GM23248 (cell line): Measurements from ENCODE around the gene DNAH8. TPM values are rescaled to one million over a fixed set of nuclear protein-coding genes. Genes with fewer than 3 reads are reported as not detected.

Experiments
- DNase-seq: peaks from one replicate; pipeline ENCODE4 v3.0.0-alpha.2; 2015
- H2AFZ ChIP-seq: fragments of 200-600 bp; sonication (generic); 2 replicates; pipeline ENCODE4 v1.6.1; 2016; ENCODE audit warnings: antibody characterized with exemption
- H3F3A ChIP-seq: fragments of 200-600 bp; sonication (generic); 2 replicates; pipeline ENCODE4 v1.6.1; 2016; ENCODE audit warnings: mild to moderate bottlenecking, antibody characterized with exemption, mixed run types; ENCODE audit not compliant: insufficient read depth
- H3K27ac ChIP-seq: fragments of 200-600 bp; sonication (generic); 2 replicates; pipeline ENCODE4 v1.5.1; 2016; ENCODE audit warnings: mild to moderate bottlenecking
- H3K27me3 ChIP-seq: fragments of 200-600 bp; sonication (generic); replicated peaks from 2 replicates; pipeline ENCODE4 v1.6.1; 2016; ENCODE audit warnings: mild to moderate bottlenecking; ENCODE audit not compliant: insufficient read depth
- H3K36me3 ChIP-seq: fragments of 200-600 bp; sonication (generic); 2 replicates; pipeline ENCODE4 v1.6.1; 2016; ENCODE audit warnings: low read depth, mild to moderate bottlenecking
- H3K4me1 ChIP-seq: fragments of 200-600 bp; sonication (generic); 2 replicates; pipeline ENCODE4 v1.6.1; 2016; ENCODE audit warnings: mild to moderate bottlenecking; ENCODE audit not compliant: insufficient read depth
- H3K4me2 ChIP-seq: fragments of 200-600 bp; sonication (generic); one replicate; pipeline ENCODE4 v1.6.1; 2016; ENCODE audit warnings: mild to moderate bottlenecking; ENCODE audit not compliant: unreplicated experiment
- H3K4me3 ChIP-seq: fragments of 200-600 bp; sonication (generic); 2 replicates; pipeline ENCODE4 v1.5.1; 2016; ENCODE audit warnings: mild to moderate bottlenecking
- H3K79me2 ChIP-seq: fragments of 200-600 bp; sonication (generic); 2 replicates; pipeline ENCODE4 v1.6.1; 2016; ENCODE audit warnings: mild to moderate bottlenecking; ENCODE audit not compliant: insufficient read depth
- H3K9ac ChIP-seq: fragments of 200-600 bp; sonication (generic); 2 replicates; pipeline ENCODE4 v1.6.1; 2016; ENCODE audit warnings: mild to moderate bottlenecking
- H3K9me2 ChIP-seq: fragments of 200-600 bp; sonication (generic); 2 replicates; pipeline ENCODE4 v1.6.1; 2016; ENCODE audit warnings: mixed run types, mild to moderate bottlenecking, moderate library complexity; ENCODE audit not compliant: insufficient read depth
- H3K9me3 ChIP-seq: fragments of 200-600 bp; sonication (generic); one replicate; pipeline ENCODE4 v1.6.1; 2017; ENCODE audit warnings: low read depth
- H4K20me1 ChIP-seq: fragments of 200-600 bp; sonication (generic); 2 replicates; pipeline ENCODE4 v1.6.0; 2016; ENCODE audit not compliant: insufficient read depth
- EZH2 ChIP-seq: fragments of 200-600 bp; sonication (generic); IDR thresholded peaks from 2 replicates; pipeline ENCODE4 v1.6.1; 2018; ENCODE audit warnings: antibody characterized with exemption, mild to moderate bottlenecking; ENCODE audit not compliant: insufficient read depth, poor library complexity, severe bottlenecking
- EZH2phosphoT487 ChIP-seq: fragments of 200-600 bp; sonication (generic); IDR thresholded peaks from 2 replicates; pipeline ENCODE4 v1.6.1; 2018; ENCODE audit warnings: antibody characterized with exemption, moderate library complexity, mild to moderate bottlenecking, low read depth; ENCODE audit not compliant: insufficient read depth
- WGBS, 2 experiments: methylation state at CpG; one replicate each; pipeline ENCODE4 v1.1.6; 2015 to 2017; ENCODE audit warnings: low lambda C conversion rate in 2 of 2, low coverage in 1 of 2; ENCODE audit errors: missing lambda C conversion rate in 2 of 2; 5-methylcytosine and 5-hydroxymethylcytosine counted together
- in situ Hi-C: fragments of 300-500 bp; cut with MboI; formaldehyde crosslinking; loops from 2 replicates; pipeline ENCODE4 v1.15.0; 2020
- polyA plus RNA-seq: library from polyadenylated mRNA; unstranded; fragments of >200 nt; fragmentation: Nextera tagmentation; extraction: Ambion mirVana; gene quantifications from 2 replicates; pipeline ENCODE4 v1.2.1, GENCODE V29; 2016
- total RNA-seq: library from RNA; depleted of rRNA; stranded (reverse); fragments of >200 nt; shearing (Covaris generic); gene quantifications from 2 replicates; pipeline ENCODE4 v1.2.3, GENCODE V29; 2014

DNAH8 gene
- total and polyA plus RNA-seq, 2 experiments from 2014 or later = not detected

DNA sequence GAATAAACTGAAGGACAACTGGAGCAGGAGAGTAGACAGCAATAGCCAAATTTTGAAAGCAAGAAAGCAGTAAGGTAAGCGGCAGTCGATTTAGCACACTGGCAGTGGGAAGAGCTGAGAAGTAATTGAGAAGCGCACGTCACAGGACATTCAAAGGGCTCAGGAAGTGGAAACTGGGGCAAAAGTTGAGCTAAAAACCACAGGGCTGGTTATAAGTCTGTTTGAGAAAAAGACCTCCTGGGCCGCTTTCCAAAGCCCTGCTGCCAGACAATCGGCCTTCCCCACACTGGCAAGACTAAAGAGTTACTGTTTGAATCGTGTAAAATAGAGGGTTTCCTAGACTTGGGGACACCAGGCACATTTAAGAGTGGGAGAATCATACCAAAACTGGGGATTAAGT, 161.4 kb downstream of the DNAH8 start:
- no peak overlapping the region for H2AFZ ChIP-seq
- no peaks in the 10 kb centered on the region for H4K20me1 ChIP-seq
- WGBS, 2 experiments = 60 to 67% methylated on average over 7 of the region's 7 CpGs
- no peaks in the 10 kb centered on the region for H3K4me1 ChIP-seq
- no peaks in the 10 kb centered on the region for H3K79me2 ChIP-seq
- TF ChIP-seq EZH2 (no peak), EZH2phosphoT487 (no peak)
- DNase-seq = no peak
- H3K9ac ChIP-seq = no peak overlapping the region
- H3K9me2 ChIP-seq = no peaks in the 10 kb centered on the region
- H3F3A ChIP-seq = no peaks in the 10 kb centered on the region
- no peak overlapping the region for H3K27ac ChIP-seq
- in situ Hi-C loops = no loop called here
- no peak overlapping the region for H3K4me3 ChIP-seq
- no peaks in the 10 kb centered on the region for H3K36me3 ChIP-seq
- no peak overlapping the region for H3K4me2 ChIP-seq
- H3K9me3 ChIP-seq = no peaks in the 10 kb centered on the region
- H3K27me3 ChIP-seq = no peaks in the 10 kb centered on the region

DNA sequence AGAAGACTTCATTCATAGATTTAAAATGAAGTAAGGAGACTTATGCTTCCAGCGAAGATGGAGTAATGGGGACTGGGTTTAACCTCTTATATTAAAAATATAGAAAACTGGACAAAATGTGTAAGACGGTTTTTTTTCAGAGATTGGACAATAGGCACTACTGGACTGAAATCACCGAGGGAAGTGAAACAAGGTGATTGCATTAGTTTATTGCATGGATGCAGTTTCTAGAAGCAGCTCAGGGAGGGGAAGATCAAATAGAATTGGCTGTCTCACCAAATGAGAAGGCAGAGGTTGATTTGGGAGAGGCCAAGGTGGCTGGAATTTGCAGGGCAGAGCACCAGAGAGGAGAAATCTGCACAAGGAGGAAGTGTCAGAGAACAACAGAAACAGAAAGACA, 162.6 kb downstream of the DNAH8 start:
- no peak overlapping the region for H3K9ac ChIP-seq
- no peak overlapping the region for H3K4me3 ChIP-seq
- TF ChIP-seq EZH2phosphoT487 (no peak), EZH2 (no peak)
- H3F3A ChIP-seq = no peaks in the 10 kb centered on the region
- H3K4me1 ChIP-seq = no peaks in the 10 kb centered on the region
- H4K20me1 ChIP-seq = no peaks in the 10 kb centered on the region
- no peaks in the 10 kb centered on the region for H3K27me3 ChIP-seq
- 27 to 30% methylated on average over 3 of the region's 3 CpGs for WGBS, 2 experiments
- no peaks in the 10 kb centered on the region for H3K9me2 ChIP-seq
- no peaks in the 10 kb centered on the region for H3K36me3 ChIP-seq
- in situ Hi-C loops = no loop called here
- H3K27ac ChIP-seq = no peak overlapping the region
- no peak overlapping the region for H2AFZ ChIP-seq
- no peak overlapping the region for H3K4me2 ChIP-seq
- no peak for DNase-seq
- H3K9me3 ChIP-seq = no peaks in the 10 kb centered on the region
- H3K79me2 ChIP-seq = no peaks in the 10 kb centered on the region

DNA sequence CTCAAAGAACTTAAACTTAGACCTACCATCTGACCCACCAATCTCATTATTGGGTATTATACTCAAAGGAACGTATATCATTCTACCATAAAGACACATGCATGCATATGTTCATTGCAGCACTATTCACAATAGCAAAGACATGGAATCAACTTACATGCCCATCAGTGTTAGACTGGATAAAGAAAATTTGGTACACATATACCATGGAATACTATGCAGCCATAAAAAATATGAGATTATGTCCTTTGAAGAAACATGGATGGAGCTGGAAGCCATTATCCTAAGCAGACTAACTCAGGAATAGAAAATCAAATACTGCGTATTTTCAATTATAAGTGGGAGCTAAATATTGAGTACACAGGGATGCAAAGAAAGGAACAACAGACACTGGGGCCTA, 167.0 kb downstream of the DNAH8 start:
- no peaks in the 10 kb centered on the region for H4K20me1 ChIP-seq
- no peak for TF ChIP-seq EZH2phosphoT487
- TF ChIP-seq EZH2 = no peak
- no peaks in the 10 kb centered on the region for H3K4me1 ChIP-seq
- no peak overlapping the region for H3K9ac ChIP-seq
- H3K27me3 ChIP-seq = no peaks in the 10 kb centered on the region
- H3K79me2 ChIP-seq = no peaks in the 10 kb centered on the region
- no peak overlapping the region for H3K27ac ChIP-seq
- H3F3A ChIP-seq = no peaks in the 10 kb centered on the region
- no peak overlapping the region for H3K4me3 ChIP-seq
- no peak overlapping the region for H3K4me2 ChIP-seq
- 56 to 72% methylated on average over 2 of the region's 2 CpGs for WGBS, 2 experiments
- in situ Hi-C loops = no loop called here
- H3K36me3 ChIP-seq = no peaks in the 10 kb centered on the region
- DNase-seq = no peak
- H2AFZ ChIP-seq = no peak overlapping the region
- no peaks in the 10 kb centered on the region for H3K9me3 ChIP-seq
- H3K9me2 ChIP-seq = no peaks in the 10 kb centered on the region

GRCh38 chr6:38897507-38897906, 182.4 kb downstream of the DNAH8 start:
- no peaks in the 10 kb centered on the region for H3K9me3 ChIP-seq
- in situ Hi-C loops = no loop called here
- H3K27me3 ChIP-seq = no peaks in the 10 kb centered on the region
- H3K9ac ChIP-seq = no peak overlapping the region
- no peak overlapping the region for H3K27ac ChIP-seq
- H3K79me2 ChIP-seq = no peaks in the 10 kb centered on the region
- H3K4me3 ChIP-seq = no peak overlapping the region
- no peaks in the 10 kb centered on the region for H3K4me1 ChIP-seq
- 57 to 59% methylated on average over 6 of the region's 6 CpGs for whole genome bisulfite sequencing, 2 experiments
- H4K20me1 ChIP-seq = no peaks in the 10 kb centered on the region
- no peaks in the 10 kb centered on the region for H3K9me2 ChIP-seq
- H2AFZ ChIP-seq = no peak overlapping the region
- no peak for DNase-seq
- no peak overlapping the region for H3K4me2 ChIP-seq
- H3F3A ChIP-seq = no peaks in the 10 kb centered on the region
- no peaks in the 10 kb centered on the region for H3K36me3 ChIP-seq
- no peak for TF ChIP-seq EZH2phosphoT487
- TF ChIP-seq EZH2 = no peak

DNA sequence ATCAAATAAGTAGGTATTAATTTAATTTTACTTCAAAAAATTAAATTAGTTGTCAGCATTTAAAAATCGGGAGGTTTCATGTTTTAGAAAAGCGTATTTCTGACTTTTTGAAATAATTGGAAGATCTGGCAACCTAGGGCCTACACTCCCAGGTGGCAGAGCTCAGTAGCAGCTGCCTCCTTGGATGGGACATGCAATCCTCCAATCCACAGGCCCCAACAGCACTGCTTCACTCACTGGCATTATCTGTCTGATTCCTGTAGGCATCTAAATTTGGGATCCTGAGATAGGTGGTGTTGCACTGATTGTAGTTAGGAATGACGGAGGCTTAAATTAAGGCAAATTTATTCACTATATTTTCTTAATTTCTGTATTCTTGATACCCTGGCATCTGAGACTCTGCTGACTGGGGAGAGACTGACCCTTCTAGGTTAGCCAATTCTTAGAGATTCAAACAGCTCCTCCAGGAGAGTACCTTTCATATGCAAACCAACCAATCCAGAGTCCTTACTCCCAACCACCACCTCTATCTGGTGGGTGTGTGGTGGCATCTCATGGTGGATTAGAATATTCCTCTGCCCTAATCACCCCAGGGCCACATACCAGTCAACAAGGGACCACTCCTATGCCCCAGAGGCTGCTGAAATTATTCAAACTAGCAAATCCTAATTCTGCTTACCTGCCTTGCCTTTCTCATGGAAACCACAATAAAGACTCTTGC, 186.9 kb downstream of the DNAH8 start:
- in situ Hi-C loops = no loop called here
- Histone ChIP-seq H3K9ac (no peak overlapping the region), H4K20me1 (no peaks in the 10 kb centered on the region), H3K27ac (no peak overlapping the region), H3K27me3 (no peaks in the 10 kb centered on the region), H3K9me2 (no peaks in the 10 kb centered on the region), H2AFZ (no peak overlapping the region), H3K79me2 (no peaks in the 10 kb centered on the region), H3K4me2 (no peak overlapping the region), H3K36me3 (no peaks in the 10 kb centered on the region), H3F3A (no peaks in the 10 kb centered on the region), H3K4me1 (no peaks in the 10 kb centered on the region), H3K9me3 (no peaks in the 10 kb centered on the region), H3K4me3 (no peak overlapping the region)
- no peak for TF ChIP-seq EZH2
- TF ChIP-seq EZH2phosphoT487 = no peak
- 53 to 62% methylated on average over 3 of the region's 3 CpGs for WGBS, 2 experiments
- DNase-seq = no peak
